ENCODE data around the gene CITED4. TPM values are rescaled to one million over a fixed set of nuclear protein-coding genes. Genes with fewer than 3 reads are reported as not detected.

Gene CITED4
- total RNA-seq, 1 experiment from 2014 or later = 10.6 TPM

DNA sequence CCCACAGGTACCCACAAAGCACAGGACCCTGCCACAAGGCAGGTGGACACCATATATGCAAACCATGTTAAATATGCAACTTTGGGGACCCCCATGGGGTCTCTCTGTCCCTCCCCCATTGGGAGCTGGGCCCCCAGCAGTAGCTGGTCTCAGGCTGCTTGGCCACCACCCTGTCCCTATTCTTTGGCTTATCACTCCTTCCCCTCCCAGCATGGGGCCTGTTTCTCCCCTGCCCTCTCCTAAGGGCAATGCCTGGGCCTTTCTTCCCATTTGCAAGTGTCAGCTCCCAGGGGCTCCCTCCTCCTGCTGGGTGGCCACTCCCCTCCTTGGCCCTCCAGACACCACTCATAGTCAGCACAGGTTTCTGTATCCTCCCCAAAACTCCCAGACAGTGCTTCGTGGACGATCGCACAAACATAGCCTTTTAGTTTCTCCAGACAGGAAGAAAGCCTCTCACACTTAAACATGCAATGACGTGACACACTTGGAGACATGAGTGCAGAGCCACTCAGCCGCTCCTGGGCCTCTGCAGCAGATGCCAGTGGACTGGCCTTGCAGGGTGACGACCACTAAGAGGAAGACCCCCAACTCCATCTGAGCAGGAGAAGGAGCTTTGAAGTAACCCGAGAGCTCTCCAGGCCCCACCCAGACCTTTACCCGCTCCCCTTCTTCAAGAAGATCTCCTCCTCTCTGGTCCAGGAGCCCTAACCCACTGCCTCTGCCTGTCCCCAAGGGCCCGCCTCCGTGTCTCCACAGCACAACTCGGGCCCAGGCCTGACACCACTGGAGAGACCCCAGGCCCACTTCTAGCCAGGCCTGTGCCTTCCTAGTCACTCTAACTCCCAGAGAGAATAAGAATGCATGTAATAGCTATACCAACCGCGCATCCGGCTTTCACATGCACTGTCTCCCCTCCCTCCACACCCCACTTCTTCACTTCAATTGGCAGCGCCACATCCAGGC, 22.9 kb downstream of the CITED4 start:
- Histone ChIP-seq H3K9me3 (ENCODE audit: low read length) (no peaks in the 10 kb centered on the region), H3F3A (ENCODE audit: low read length, unreplicated experiment) (no peaks in the 10 kb centered on the region), H2AFZ (ENCODE audit: low read length) (no peak overlapping the region), H3K79me2 (ENCODE audit: low read length) (no peaks in the 10 kb centered on the region), H3K36me3 (ENCODE audit: low read depth, low read length) (no peaks in the 10 kb centered on the region), H3K4me1 (ENCODE audit: insufficient read depth, low read length) (no peaks in the 10 kb centered on the region), H4K20me1 (ENCODE audit: low read length) (no peaks in the 10 kb centered on the region), H3K27me3 (ENCODE audit: low read length) (no peaks in the 10 kb centered on the region), H3K9me2 (replicated peaks; ENCODE audit: low read length) (no peaks in the 10 kb centered on the region), H3K27ac (ENCODE audit: low read length) (no peak overlapping the region), H3K4me3 (ENCODE audit: low read length) (no peak overlapping the region), H3K9ac (ENCODE audit: low read length) (no peak overlapping the region), H3K4me2 (ENCODE audit: low read length) (no peak overlapping the region)
- ATAC-seq = no peak
- BruUV-seq (replicated peaks) = no TSS peak
- DNase-seq = no peak
- ChIA-PET POLR2A (ENCODE audit: unreplicated experiment) (no interaction called here), CTCF (no interaction called here)
- TF ChIP-seq, protein P1, sequence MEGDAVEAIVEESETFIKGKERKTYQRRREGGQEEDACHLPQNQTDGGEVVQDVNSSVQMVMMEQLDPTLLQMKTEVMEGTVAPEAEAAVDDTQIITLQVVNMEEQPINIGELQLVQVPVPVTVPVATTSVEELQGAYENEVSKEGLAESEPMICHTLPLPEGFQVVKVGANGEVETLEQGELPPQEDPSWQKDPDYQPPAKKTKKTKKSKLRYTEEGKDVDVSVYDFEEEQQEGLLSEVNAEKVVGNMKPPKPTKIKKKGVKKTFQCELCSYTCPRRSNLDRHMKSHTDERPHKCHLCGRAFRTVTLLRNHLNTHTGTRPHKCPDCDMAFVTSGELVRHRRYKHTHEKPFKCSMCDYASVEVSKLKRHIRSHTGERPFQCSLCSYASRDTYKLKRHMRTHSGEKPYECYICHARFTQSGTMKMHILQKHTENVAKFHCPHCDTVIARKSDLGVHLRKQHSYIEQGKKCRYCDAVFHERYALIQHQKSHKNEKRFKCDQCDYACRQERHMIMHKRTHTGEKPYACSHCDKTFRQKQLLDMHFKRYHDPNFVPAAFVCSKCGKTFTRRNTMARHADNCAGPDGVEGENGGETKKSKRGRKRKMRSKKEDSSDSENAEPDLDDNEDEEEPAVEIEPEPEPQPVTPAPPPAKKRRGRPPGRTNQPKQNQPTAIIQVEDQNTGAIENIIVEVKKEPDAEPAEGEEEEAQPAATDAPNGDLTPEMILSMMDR (conservative IDR thresholded peaks at IDR 0.05; ENCODE audit: low read depth, low read length) = no peak
- TF ChIP-seq EZH2phosphoT487 (IDR thresholded peaks at IDR 0.05; ENCODE audit: borderline replicate concordance, low read length) (no peak), EZH2 (IDR thresholded peaks at IDR 0.05; ENCODE audit: low read length, unreplicated experiment) (no peak)
- intact Hi-C loops (cut with micrococcal nuclease) = no loop called here

DNA sequence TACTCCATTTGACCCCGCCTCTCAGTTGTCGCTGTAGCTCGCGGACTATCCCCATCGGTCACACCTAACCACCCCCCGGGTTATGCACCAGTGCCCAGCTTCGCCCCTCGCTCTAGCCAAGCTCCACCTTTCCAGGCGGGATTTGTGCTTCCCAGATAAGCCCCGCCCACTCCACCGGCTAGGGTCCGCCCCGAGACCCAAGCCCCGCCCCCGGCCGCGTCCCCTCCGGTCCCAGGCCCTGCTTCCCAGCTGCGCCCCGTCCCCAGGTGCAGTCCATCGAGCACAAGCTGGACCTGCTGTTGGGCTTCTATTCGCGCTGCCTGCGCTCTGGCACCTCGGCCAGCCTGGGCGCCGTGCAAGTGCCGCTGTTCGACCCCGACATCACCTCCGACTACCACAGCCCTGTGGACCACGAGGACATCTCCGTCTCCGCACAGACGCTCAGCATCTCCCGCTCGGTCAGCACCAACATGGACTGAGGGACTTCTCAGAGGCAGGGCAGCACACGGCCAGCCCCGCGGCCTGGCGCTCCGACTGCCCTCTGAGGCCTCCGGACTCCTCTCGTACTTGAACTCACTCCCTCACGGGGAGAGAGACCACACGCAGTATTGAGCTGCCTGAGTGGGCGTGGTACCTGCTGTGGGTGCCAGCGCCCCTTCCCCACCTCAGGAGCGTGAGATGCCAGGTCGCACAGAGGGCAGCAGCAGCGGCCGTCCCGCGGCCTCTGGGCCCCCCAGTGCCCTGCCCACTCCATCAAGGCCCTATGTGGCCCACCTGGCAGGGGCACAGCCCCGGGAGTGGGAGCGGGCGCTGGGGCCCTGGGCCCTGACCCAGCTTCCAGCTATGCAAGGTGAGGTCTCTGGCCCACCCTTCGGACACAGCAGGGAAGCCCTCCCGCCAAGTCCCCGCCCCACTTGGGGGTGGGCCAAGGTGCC, 23.9 kb downstream of the CITED4 start:
- Histone ChIP-seq H3K4me1 (ENCODE audit: insufficient read depth, low read length) (no peaks in the 10 kb centered on the region), H2AFZ (ENCODE audit: low read length) (no peak overlapping the region), H3K27ac (ENCODE audit: low read length) (no peak overlapping the region), H3K4me2 (ENCODE audit: low read length) (no peak overlapping the region), H3K36me3 (ENCODE audit: low read depth, low read length) (no peaks in the 10 kb centered on the region), H3K79me2 (ENCODE audit: low read length) (no peaks in the 10 kb centered on the region), H3F3A (ENCODE audit: low read length, unreplicated experiment) (no peaks in the 10 kb centered on the region), H4K20me1 (ENCODE audit: low read length) (no peaks in the 10 kb centered on the region), H3K9me2 (replicated peaks; ENCODE audit: low read length) (no peaks in the 10 kb centered on the region), H3K9me3 (ENCODE audit: low read length) (no peaks in the 10 kb centered on the region), H3K27me3 (ENCODE audit: low read length) (no peaks in the 10 kb centered on the region), H3K9ac (ENCODE audit: low read length) (no peak overlapping the region), H3K4me3 (ENCODE audit: low read length) (no peak overlapping the region)
- no peak for TF ChIP-seq EZH2 (IDR thresholded peaks at IDR 0.05; ENCODE audit: low read length, unreplicated experiment)
- TF ChIP-seq, protein P1 (conservative IDR thresholded peaks at IDR 0.05; ENCODE audit: low read depth, low read length) = no peak
- TF ChIP-seq EZH2phosphoT487 (IDR thresholded peaks at IDR 0.05; ENCODE audit: borderline replicate concordance, low read length) = no peak
- no TSS peak for BruUV-seq (replicated peaks)
- ATAC-seq = no peak
- POLR2A ChIA-PET (ENCODE audit: unreplicated experiment) = no interaction called here
- no peak for DNase-seq
- CTCF ChIA-PET = no interaction called here
- intact Hi-C loops (cut with micrococcal nuclease) = no loop called here

All from PC-3 (cell line).